GM19467 (cell line): ENCODE data around the gene ZACN.

Experiments used
- ATAC-seq: cut with Tn5 transposase; IDR thresholded peaks from one replicate; pipeline ENCODE4 v1.9.1; 2021; ENCODE audit warnings: mild to moderate bottlenecking, moderate library complexity; ENCODE audit not compliant: unreplicated experiment

ZACN gene

DNA sequence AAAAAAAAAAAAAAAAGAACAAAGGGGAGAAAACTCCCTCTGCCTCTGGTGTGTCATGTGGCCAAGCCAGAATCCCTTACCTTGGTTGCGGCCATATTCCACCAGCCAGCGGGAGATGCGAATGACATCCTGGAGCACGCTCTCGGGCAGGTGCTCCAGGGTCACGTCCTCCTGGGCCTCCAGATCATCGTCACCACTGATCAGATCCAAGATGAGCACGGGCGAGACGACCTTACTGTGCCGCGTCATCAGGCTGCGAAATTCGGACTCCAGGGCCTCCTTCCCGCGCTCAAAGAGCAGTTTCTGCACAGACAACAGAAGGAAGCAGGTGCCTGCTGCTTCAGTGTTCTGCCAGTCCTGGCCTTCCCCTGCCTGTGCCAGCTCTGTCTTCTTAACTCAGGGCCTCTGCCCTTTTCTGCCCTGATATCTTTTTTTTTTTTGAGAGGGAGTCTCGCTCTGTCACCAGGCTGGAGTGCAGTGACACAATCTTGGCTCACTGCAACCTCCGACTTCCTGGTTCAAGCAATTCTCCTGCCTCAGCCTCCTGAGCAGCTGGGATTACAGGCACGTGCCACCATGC lies 18.8 kb downstream of the ZACN start:
- ATAC-seq = no peak

DNA sequence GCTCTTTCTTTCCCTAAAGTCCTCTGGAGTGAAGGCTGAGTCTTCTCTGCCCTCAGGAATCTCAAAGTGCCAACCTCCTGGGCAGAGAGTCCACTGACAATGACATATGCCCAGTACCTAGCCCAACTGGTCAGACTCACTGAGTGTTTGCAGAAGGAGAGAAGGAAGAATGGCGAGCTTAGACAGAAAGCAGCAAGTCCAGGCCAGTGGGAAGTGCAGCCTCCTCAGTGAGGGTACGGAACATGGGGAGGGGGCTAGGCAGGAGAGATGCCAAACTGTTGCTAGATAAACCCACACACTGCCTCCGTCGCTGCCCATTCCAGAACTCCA lies 23.9 kb downstream of the ZACN start:
- ATAC-seq = no peak

GRCh38 chr17:76103274-76104139 lies 24.5 kb downstream of the ZACN start, which contains the start of gene EXOC7:
TSS of gene EXOC7 (minus strand) at chr17:76103787. CDS start at chr17:76103692, 95 bp downstream.
- ATAC-seq = no peak

GRCh38 chr17:76104140-76104895 lies 25.3 kb downstream of the ZACN start:
- ATAC-seq = no peak

- no peak for ATAC-seq
Measured at GRCh38 chr17:76104896-76105231, 25.9 kb downstream of the ZACN start.

GRCh38 chr17:76106703-76107102 lies 27.7 kb downstream of the ZACN start:
- ATAC-seq = no peak

GRCh38 chr17:76107509-76107908 lies 28.5 kb downstream of the ZACN start:
- ATAC-seq = no peak

GRCh38 chr17:76111956-76112355 lies 33.0 kb downstream of the ZACN start:
- ATAC-seq = no peak

DNA sequence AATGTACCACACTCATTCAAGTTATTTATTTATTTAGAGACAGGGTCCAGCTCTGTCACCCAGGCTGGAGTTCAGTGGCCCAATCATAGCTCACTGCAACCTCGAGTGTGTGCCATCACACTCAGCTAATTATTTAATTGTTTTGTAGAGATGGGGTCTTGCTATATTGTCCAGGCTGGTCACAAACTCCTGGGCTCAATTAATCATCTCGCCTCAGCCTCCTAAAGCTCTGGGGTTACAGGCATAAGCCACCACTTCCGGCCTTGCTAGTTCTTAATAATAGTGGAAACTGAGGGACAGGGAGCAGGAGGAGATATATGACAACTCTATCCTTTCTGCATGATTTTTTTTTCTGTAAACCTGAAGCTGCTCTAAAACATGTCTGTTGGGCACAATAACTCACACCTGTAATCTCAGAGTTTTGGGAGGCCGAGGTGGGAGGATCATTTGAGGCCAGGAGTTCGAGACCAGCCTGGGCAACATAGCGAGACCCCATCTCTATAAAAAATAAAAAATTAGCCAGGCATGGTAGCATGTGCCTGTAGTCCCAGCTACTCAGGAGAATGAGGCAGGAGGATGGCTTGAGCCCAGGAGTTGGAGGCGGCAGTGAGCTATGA lies 36.3 kb downstream of the ZACN start:
- no peak for ATAC-seq

GRCh38 chr17:76119409-76120371 lies 40.7 kb downstream of the ZACN start:
- ATAC-seq = no peak

GRCh38 chr17:76120658-76121008 lies 41.7 kb downstream of the ZACN start:
- ATAC-seq = no peak

DNA sequence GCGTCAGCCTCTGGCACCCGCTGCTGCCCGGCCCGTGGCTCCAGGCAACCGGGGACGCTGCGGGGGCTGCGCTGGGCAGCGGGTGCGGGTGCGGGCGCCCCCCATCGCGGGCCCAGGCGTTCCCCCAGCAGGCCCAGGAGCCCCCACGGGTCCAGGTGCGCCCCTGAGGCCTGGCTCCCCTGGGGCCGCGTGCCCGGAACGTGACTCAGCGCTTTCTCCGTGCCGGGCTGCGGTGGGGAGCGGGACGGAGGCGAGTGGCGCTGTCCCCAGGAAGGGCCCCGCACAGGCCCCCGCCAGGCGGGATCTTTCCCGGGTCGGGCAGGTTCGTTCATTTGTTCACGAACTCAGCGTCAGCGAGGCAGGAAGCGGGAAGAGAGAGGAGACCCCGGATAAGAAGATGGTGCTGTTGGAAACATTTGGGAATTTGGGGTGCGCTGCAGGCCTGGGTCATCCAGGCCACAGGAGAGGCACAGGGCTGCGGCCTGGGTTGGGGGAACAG lies 43.0 kb downstream of the ZACN start:
- ATAC-seq = no peak

DNA sequence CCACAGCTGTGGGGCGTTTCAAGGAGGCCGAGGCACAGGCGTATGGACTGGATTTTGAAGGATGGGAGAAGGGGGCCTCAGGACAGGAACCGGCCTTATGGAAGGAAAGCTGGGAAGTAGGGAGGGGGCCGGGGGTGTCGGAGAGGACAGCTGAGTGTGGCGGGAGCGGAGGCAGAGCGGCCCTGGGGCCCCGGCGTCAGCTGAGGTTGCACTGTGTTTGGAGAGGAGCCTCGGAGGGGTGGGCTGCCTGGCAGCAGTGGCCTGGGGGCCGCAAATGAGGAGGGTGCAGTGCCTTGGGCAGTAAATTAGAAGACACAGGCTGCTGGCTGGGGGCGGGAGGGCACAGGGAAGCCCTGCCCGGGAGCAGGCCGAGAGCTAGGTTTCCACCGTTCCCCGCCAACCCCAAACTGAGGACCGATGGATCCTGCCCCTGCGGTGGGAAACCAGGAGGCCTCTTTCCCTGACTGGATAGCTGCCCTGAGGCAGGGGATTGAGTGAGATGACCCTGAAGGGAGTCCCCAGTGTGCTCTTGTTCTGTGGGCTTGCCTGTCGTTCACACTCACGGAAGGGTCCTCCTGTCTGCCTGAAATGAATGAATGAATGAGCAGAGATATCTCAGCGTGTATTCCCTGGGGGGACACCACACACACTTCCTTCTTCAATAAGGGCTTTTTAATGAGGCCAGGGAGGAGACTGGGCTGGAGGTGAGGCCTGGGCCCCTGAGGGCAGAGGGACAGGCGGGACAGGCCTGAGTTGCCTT lies 43.6 kb downstream of the ZACN start:
- no peak for ATAC-seq

- no peak for ATAC-seq
Measured at GRCh38 chr17:76123191-76123499, 44.2 kb downstream of the ZACN start.

- ATAC-seq = no peak
Measured at GRCh38 chr17:76123749-76124581, 45.0 kb downstream of the ZACN start.

DNA sequence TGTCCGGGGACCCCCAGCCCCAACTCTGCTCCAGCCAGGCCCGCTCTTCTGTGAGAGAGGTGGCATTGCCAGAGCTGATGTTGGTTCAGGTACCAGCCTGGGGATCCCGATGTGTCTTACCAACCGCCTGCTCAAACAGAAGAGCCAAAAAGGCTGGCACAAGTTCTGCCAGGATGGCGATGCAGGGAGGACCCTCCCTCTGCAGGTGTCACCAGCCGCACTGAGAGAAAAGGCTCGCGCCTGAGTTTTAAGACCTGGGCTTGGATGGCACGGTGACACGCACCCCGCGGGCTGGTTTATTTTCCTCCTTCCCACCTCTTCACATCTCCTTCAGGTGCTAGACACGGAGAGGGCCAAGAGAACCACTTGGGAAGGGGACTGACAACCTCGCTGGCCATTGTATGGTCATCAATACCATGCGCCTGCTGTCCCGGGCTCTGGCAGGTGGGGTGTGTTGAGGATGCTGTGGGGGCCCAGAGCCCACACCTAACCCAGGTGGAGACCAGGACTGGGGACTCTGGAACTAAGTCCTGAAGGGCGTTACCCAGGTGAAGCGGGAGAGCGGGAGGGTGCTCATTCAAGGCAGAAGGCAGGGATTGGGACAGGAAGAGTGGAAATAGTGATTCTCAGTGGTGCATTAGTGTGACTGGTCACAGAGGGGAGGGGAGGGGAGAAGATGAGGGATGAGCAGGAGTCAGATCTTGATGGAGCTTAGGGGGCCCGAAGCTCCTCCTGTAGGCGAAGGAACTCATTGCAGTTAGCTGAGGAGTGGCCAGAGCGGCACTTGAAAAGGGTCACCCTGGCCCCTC lies 45.8 kb downstream of the ZACN start:
- no peak for ATAC-seq

DNA sequence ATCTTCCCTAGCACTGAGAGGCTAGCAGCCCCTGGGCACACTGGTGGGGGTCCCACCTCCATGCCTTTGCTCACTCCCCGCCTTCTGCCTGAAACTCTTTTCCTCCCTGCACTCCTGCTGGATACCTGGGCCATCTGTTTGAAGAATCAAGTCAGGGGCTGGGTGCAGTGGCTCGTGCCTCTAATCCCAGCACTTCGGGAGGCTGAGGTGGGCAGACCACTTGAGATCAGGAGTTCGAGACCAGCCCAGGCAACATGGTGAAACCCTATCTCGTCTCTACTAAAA lies 46.4 kb downstream of the ZACN start:
- ATAC-seq = no peak

- ATAC-seq = no peak
Measured at GRCh38 chr17:76125922-76126321, 46.9 kb downstream of the ZACN start.
